Immature natural killer cell (primary cell): ENCODE results near the gene CISD1. TPM values are rescaled to one million over a fixed set of nuclear protein-coding genes. Genes with fewer than 3 reads are reported as not detected.
A peak's percentile ranks its signal among the peaks of the same experiment; 100 is the strongest.

Source experiments
- DNase-seq, 3 donors: peaks; one replicate each; pipeline ENCODE4 v3.0.0; 2022; ENCODE audit warnings: mixed read lengths in 1 of 3
- H3K27ac Mint-ChIP-seq, 6 donors: one replicate each; pipeline ENCODE4 v1.8.0; 2020; ENCODE audit warnings: mixed read lengths in 6 of 6, mild to moderate bottlenecking in 5 of 6, inconsistent platforms in 4 of 6, moderate library complexity in 3 of 6
- H3K27me3 Mint-ChIP-seq, 3 donors: one replicate each; pipeline ENCODE4 v1.8.0; 2020 to 2021; ENCODE audit warnings: low read depth in 3 of 3, mild to moderate bottlenecking in 3 of 3, mixed read lengths in 3 of 3, moderate library complexity in 3 of 3, inconsistent platforms in 1 of 3
- H3K36me3 Mint-ChIP-seq, 3 donors: one replicate each; pipeline ENCODE4 v1.8.0; 2020; ENCODE audit warnings: mixed read lengths in 3 of 3, inconsistent platforms in 2 of 3, mild to moderate bottlenecking in 2 of 3
- H3K4me1 Mint-ChIP-seq, 2 donors: one replicate each; pipeline ENCODE4 v1.8.0; 2020; ENCODE audit warnings: inconsistent platforms in 2 of 2, mild to moderate bottlenecking in 2 of 2, mixed read lengths in 2 of 2, moderate library complexity in 1 of 2
- H3K4me3 Mint-ChIP-seq, 5 donors: one replicate each; pipeline ENCODE4 v1.8.0; 2020; ENCODE audit warnings: mild to moderate bottlenecking in 5 of 5, mixed read lengths in 5 of 5, inconsistent platforms in 3 of 5, moderate library complexity in 3 of 5
- H3K9me3 Mint-ChIP-seq, 6 donors: one replicate each; pipeline ENCODE4 v1.8.0; 2020; ENCODE audit warnings: mild to moderate bottlenecking in 6 of 6, mixed read lengths in 6 of 6, inconsistent platforms in 4 of 6, moderate library complexity in 3 of 6
- polyA plus RNA-seq, 3 donors: library from polyadenylated mRNA; unstranded; fragments of 300-500 nt; fragmentation: Illumina TruSeq; gene quantifications; one replicate each; pipeline ENCODE4 v1.2.3, GENCODE V29; 2021

The CISD1 gene
- polyA plus RNA-seq, 3 donors from 2014 or later, result 47.1 to 61.5 (median 58.2) TPM

- no peak overlapping the region for H3K4me3 Mint-ChIP-seq
Measured at GRCh38 chr10:58331646-58332045, 62.7 kb downstream of the CISD1 start.

GRCh38 chr10:58334817-58335305 lies 65.9 kb downstream of the CISD1 start, which contains the start of gene UBE2D1:
TSS of gene UBE2D1 (plus strand) at chr10:58335006. CDS start at chr10:58335202, 196 bp downstream.
- Mint-ChIP-seq H3K27ac (peak within 1 kb of the TSS; percentile 56 to 88 (median 77)), H3K4me3 (peak within 1 kb of the TSS; percentile 91 to 96 (median 93)), H3K9me3 (no peaks in the 10 kb centered on the region), H3K4me1 (peaks cover 25 to 38% of the 10 kb centered on the region in 2 donors), H3K27me3 (peaks cover under 1 to 7% (median 1%) of the 10 kb centered on the region in 3 donors), H3K36me3 (no peaks in the 10 kb centered on the region)
- peak; percentile 62 to 68 (median 66) for DNase-seq

More at GRCh38 chr10:58331646-58332045, 62.7 kb downstream of the CISD1 start:
- Mint-ChIP-seq H3K4me1 (peaks cover 18 to 21% of the 10 kb centered on the region in 2 donors), H3K9me3 (peaks cover 0 to 1% (median 0%) of the 10 kb centered on the region in 6 donors), H3K27ac (no peak overlapping the region), H3K27me3 (peaks cover 1 to 7% (median 5%) of the 10 kb centered on the region in 3 donors), H3K36me3 (no peaks in the 10 kb centered on the region)
- DNase-seq, result no peak

- Mint-ChIP-seq H3K36me3 (no peaks in the 10 kb centered on the region), H3K4me3 (peak overlapping the region; percentile 91 to 96 (median 93)), H3K4me1 (peaks cover 25 to 41% of the 10 kb centered on the region in 2 donors), H3K9me3 (no peaks in the 10 kb centered on the region), H3K27me3 (peaks cover 0 to 7% (median 1%) of the 10 kb centered on the region in 3 donors), H3K27ac (peak overlapping the region; percentile 56 to 88 (median 77))
- DNase-seq, result peak in 1 of 3 donors; percentile 18
Measured at GRCh38 chr10:58335306-58336005, 66.5 kb downstream of the CISD1 start.

- Mint-ChIP-seq H3K27ac (peak overlapping the region in 4 of 6 donors; percentile 56 to 88 (median 77)), H3K9me3 (no peaks in the 10 kb centered on the region)
- DNase-seq, result no peak
Measured at GRCh38 chr10:58336242-58336641, 67.3 kb downstream of the CISD1 start.

More at GRCh38 chr10:58336242-58336641, 67.3 kb downstream of the CISD1 start:
- peak overlapping the region; percentile 91 to 96 (median 93) for H3K4me3 Mint-ChIP-seq
- no peaks in the 10 kb centered on the region for H3K36me3 Mint-ChIP-seq
- peaks cover 29 to 49% of the 10 kb centered on the region in 2 donors for H3K4me1 Mint-ChIP-seq
- peaks cover 0 to 7% (median 1%) of the 10 kb centered on the region in 3 donors for H3K27me3 Mint-ChIP-seq

Other genes starting within 250 kb of the CISD1 start
- 1 to 10 TPM in 2 of 3 donors, not detected in 1; 1.3 to 2.6 TPM for gene IPMK, start 1.3 kb upstream of the CISD1 start, polyA plus RNA-seq
- gene UBE2D1, start 65.8 kb downstream of the CISD1 start, polyA plus RNA-seq, result 10 to 100 TPM; 11.7 to 23.1 (median 18.4) TPM
- 10 to 100 TPM; 27.8 to 49.7 (median 44.8) TPM for gene TFAM, start 116.2 kb downstream of the CISD1 start, polyA plus RNA-seq
- under 1 TPM in 2 of 3 donors, not detected in 1; 0.08 to 0.11 TPM for gene BICC1, start 243.7 kb downstream of the CISD1 start, polyA plus RNA-seq